ENCODE data around the gene PELO.

The PELO gene

GRCh38 chr5:52772668-52773067 is 15.0 kb upstream of the PELO start:
- no peak for DNase-seq

GRCh38 chr5:52773342-52773741 is 14.4 kb upstream of the PELO start:
- DNase-seq: no peak

- no peak for DNase-seq
These were observed 13.7 kb upstream of the PELO start for GRCh38 chr5:52774005-52774410.

GRCh38 chr5:52776116-52776515 is 11.6 kb upstream of the PELO start:
- DNase-seq: no peak

- no peak for DNase-seq
These were observed 10.5 kb upstream of the PELO start for GRCh38 chr5:52777186-52777585.

- no peak for DNase-seq
These were observed 8.9 kb upstream of the PELO start for GRCh38 chr5:52778781-52779180.

- no peak for DNase-seq
These were observed 8.5 kb upstream of the PELO start for GRCh38 chr5:52779213-52779612.

- no peak for DNase-seq
These were observed 4.3 kb upstream of the PELO start for GRCh38 chr5:52783226-52783959.

- DNase-seq: no peak
These were observed 3.0 kb upstream of the PELO start for GRCh38 chr5:52784737-52785136.

- DNase-seq: no peak
These were observed 1.3 kb upstream of the PELO start for GRCh38 chr5:52786391-52786790.

GRCh38 chr5:52786949-52787599 is 642 bp upstream of the PELO start:
- no peak for DNase-seq

GRCh38 chr5:52788505-52788821 is 747 bp downstream of the PELO start:
- no peak for DNase-seq

GRCh38 chr5:52789378-52789777 is 1.7 kb downstream of the PELO start:
- no peak for DNase-seq

- DNase-seq: no peak
These were observed 2.1 kb downstream of the PELO start for GRCh38 chr5:52789851-52790250.

GRCh38 chr5:52791366-52791765 is 3.6 kb downstream of the PELO start:
- no peak for DNase-seq

GRCh38 chr5:52794519-52794918 is 6.8 kb downstream of the PELO start:
- DNase-seq: no peak

- DNase-seq: no peak
These were observed 8.3 kb downstream of the PELO start for GRCh38 chr5:52796031-52796430.

GRCh38 chr5:52796516-52797103 is 8.9 kb downstream of the PELO start:
- DNase-seq: no peak

GRCh38 chr5:52798938-52799337 is 11.2 kb downstream of the PELO start:
- no peak for DNase-seq

- DNase-seq: no peak
These were observed 11.8 kb downstream of the PELO start for GRCh38 chr5:52799358-52799982.

GRCh38 chr5:52799983-52800393 is 12.3 kb downstream of the PELO start:
- DNase-seq: peak; percentile 96

GRCh38 chr5:52800394-52801213 is 12.9 kb downstream of the PELO start:
- DNase-seq: peak; percentile 67

GRCh38 chr5:52801329-52801728 is 13.6 kb downstream of the PELO start:
- no peak for DNase-seq
